ENCODE results near the gene ADGRG6. TPM values are rescaled to one million over a fixed set of nuclear protein-coding genes. Genes with fewer than 3 reads are reported as not detected.

Gene ADGRG6
- total RNA-seq, 6 donors from 2014 or later: 19.9 to 44.1 (median 29.8) TPM

GRCh38 chr6:142469220-142469619 is 167.4 kb downstream of the ADGRG6 start:
- Histone ChIP-seq H3K27me3 (no peaks in the 10 kb centered on the region), H3K27ac (no peak overlapping the region), H3K4me3 (no peak overlapping the region), H3K9me3 (no peaks in the 10 kb centered on the region), H3K36me3 (no peaks in the 10 kb centered on the region), H3K4me1 (no peaks in the 10 kb centered on the region)
- no peak for TF ChIP-seq POLR2AphosphoS5 (IDR thresholded peaks at IDR 0.05)
- no peak for TF ChIP-seq CTCF (IDR thresholded peaks at IDR 0.05)
- ATAC-seq (ENCODE audit: low FRiP score in 2 of 2): no peak
- 79 to 84% methylated on average over 1 of the region's 1 CpG for WGBS, 2 donors
- no peak for DNase-seq

GRCh38 chr6:142470421-142470820 is 168.6 kb downstream of the ADGRG6 start:
- H3K4me1 ChIP-seq: peaks cover 0 to 4% (median 0%) of the 10 kb centered on the region in 4 donors
- no peak overlapping the region for H3K27ac ChIP-seq
- no peak for TF ChIP-seq POLR2A (IDR thresholded peaks at IDR 0.05)
- no peak for TF ChIP-seq EP300 (IDR thresholded peaks at IDR 0.05)
- TF ChIP-seq POLR2AphosphoS5 (IDR thresholded peaks at IDR 0.05): no peak
- TF ChIP-seq CTCF (IDR thresholded peaks at IDR 0.05): no peak
- no peak overlapping the region for H3K4me3 ChIP-seq
- H3K36me3 ChIP-seq: no peaks in the 10 kb centered on the region
- WGBS, 2 donors: 40 to 48% methylated on average over 1 of the region's 1 CpG
- ATAC-seq (ENCODE audit: low FRiP score in 2 of 2) (no peak), DNase-seq (no peak)
- H3K27me3 ChIP-seq: no peaks in the 10 kb centered on the region
- H3K9me3 ChIP-seq: no peaks in the 10 kb centered on the region

GRCh38 chr6:142474531-142475289 is 172.9 kb downstream of the ADGRG6 start:
- H3K27ac ChIP-seq: no peak overlapping the region
- no peaks in the 10 kb centered on the region for H3K9me3 ChIP-seq
- ATAC-seq (ENCODE audit: low FRiP score in 2 of 2) (peak; percentile 65 to 84), DNase-seq (peak in 1 of 2 donors; percentile 83)
- H3K27me3 ChIP-seq: no peaks in the 10 kb centered on the region
- no peaks in the 10 kb centered on the region for H3K36me3 ChIP-seq
- peaks cover 0 to 4% (median 0%) of the 10 kb centered on the region in 4 donors for H3K4me1 ChIP-seq
- no peak overlapping the region for H3K4me3 ChIP-seq
- 7 to 9% methylated on average over 13 of the region's 13 CpGs for WGBS, 2 donors
- TF ChIP-seq EP300 (IDR thresholded peaks at IDR 0.05): no peak
- TF ChIP-seq CTCF (IDR thresholded peaks at IDR 0.05): peak; percentile 68 to 85 (median 83)

- 66 to 77% methylated on average over 2 of the region's 2 CpGs for WGBS, 2 donors
These were observed 174.6 kb downstream of the ADGRG6 start for GRCh38 chr6:142476452-142476851.

More at GRCh38 chr6:142476452-142476851, 174.6 kb downstream of the ADGRG6 start:
- no peaks in the 10 kb centered on the region for H3K27me3 ChIP-seq
- H3K27ac ChIP-seq: no peak overlapping the region
- H3K9me3 ChIP-seq: no peaks in the 10 kb centered on the region
- no peak overlapping the region for H3K4me3 ChIP-seq
- TF ChIP-seq POLR2A (IDR thresholded peaks at IDR 0.05) (no peak), POLR2AphosphoS5 (IDR thresholded peaks at IDR 0.05) (no peak), EP300 (IDR thresholded peaks at IDR 0.05) (peak in 1 of 4 donors; percentile 17), CTCF (IDR thresholded peaks at IDR 0.05) (no peak)
- ATAC-seq (ENCODE audit: low FRiP score in 2 of 2) (peak in 1 of 2 donors; percentile 40), DNase-seq (no peak)
- peaks cover 0 to 4% (median 0%) of the 10 kb centered on the region in 4 donors for H3K4me1 ChIP-seq
- H3K36me3 ChIP-seq: no peaks in the 10 kb centered on the region

Data from upper lobe of left lung (tissue), 6 donors.